K562 (cell line): ENCODE measurements around the gene POLR1B. TPM values are rescaled to one million over a fixed set of nuclear protein-coding genes. Genes with fewer than 3 reads are reported as not detected.

ENCODE experiments used
- ARID2 ChIP-seq: fragments of 450-650 bp; IDR thresholded peaks from 2 replicates; pipeline ENCODE4 v1.6.1; 2017; ENCODE audit warnings: antibody characterized with exemption, mild to moderate bottlenecking
- ATF4 ChIP-seq: fragments of 450-650 bp; formaldehyde crosslinking; IDR thresholded peaks from 2 replicates; pipeline ENCODE4 v1.4.0; 2022; ENCODE audit warnings: mild to moderate bottlenecking, moderate library complexity
- DACH1 ChIP-seq: fragments of 450-650 bp; IDR thresholded peaks from 2 replicates; pipeline ENCODE4 v1.6.1; 2018; ENCODE audit not compliant: partially characterized antibody
- ETS2 ChIP-seq: IDR thresholded peaks from 2 replicates; pipeline ENCODE4 v1.6.1; 2016; ENCODE audit warnings: borderline replicate concordance, missing genetic modification characterization, mild to moderate bottlenecking, moderate library complexity, missing compliant biosample characterization; ENCODE audit not compliant: poor library complexity, severe bottlenecking
- HDAC8 ChIP-seq: fragments of 450-650 bp; IDR thresholded peaks from 2 replicates; pipeline ENCODE4 v1.6.1; 2016; ENCODE audit warnings: mild to moderate bottlenecking, missing genetic modification characterization, moderate library complexity, missing compliant biosample characterization
- HNRNPH1 ChIP-seq: fragments of 200-400 bp; formaldehyde crosslinking; optimal IDR thresholded peaks from 2 replicates; pipeline ENCODE3; 2017; ENCODE audit warnings: low read depth, mild to moderate bottlenecking, low read length, moderate library complexity
- MTA1 ChIP-seq: fragments of 450-650 bp; IDR thresholded peaks from 2 replicates; pipeline ENCODE4 v1.6.1; 2017; ENCODE audit warnings: borderline replicate concordance
- POLR2AphosphoS2 ChIP-seq: IDR thresholded peaks from 2 replicates; pipeline ENCODE4 v1.6.1; 2012; ENCODE audit warnings: low read length, improper control_type of control experiment
- RBBP5 ChIP-seq: fragments of 200-600 bp; sonication (generic); IDR thresholded peaks from 2 replicates; pipeline ENCODE4 v1.6.1; 2012; ENCODE audit warnings: borderline replicate concordance, mild to moderate bottlenecking, low read length, control low read depth, inconsistent platforms; ENCODE audit not compliant: insufficient read depth, poor library complexity, severe bottlenecking
- STAG1 ChIP-seq: sonication (generic); formaldehyde crosslinking; IDR thresholded peaks from 2 replicates; pipeline ENCODE4 v1.5.0; 2020; ENCODE audit warnings: missing genetic modification reagents, borderline replicate concordance
- TBL1XR1 ChIP-seq, 2 experiments: IDR thresholded peaks; 2 replicates each; pipeline ENCODE4 v1.6.1; 2012; ENCODE audit warnings: improper control_type of control experiment in 2 of 2, low read length in 2 of 2, mild to moderate bottlenecking in 1 of 2
- ZBTB1 ChIP-seq: sonication (generic); formaldehyde crosslinking; IDR thresholded peaks from 2 replicates; pipeline ENCODE4 v1.8.1; 2023; ENCODE audit warnings: missing genetic modification reagents, low read depth, mild to moderate bottlenecking, borderline replicate concordance
- ZBTB17 ChIP-seq: fragments of 450-650 bp; formaldehyde crosslinking; IDR thresholded peaks from 2 replicates; pipeline ENCODE4 v1.4.0; 2020; ENCODE audit warnings: mild to moderate bottlenecking
- ZNF134 ChIP-seq: fragments of 250-450 bp; sonication (Bioruptor Pico); conservative IDR thresholded peaks from 2 replicates; pipeline ENCODE4 v1.4.0; 2020
- ZNF589 ChIP-seq: fragments of 200-800 bp; sonication (Bioruptor generic); IDR thresholded peaks from 2 replicates; pipeline ENCODE4 v1.6.1; 2016; ENCODE audit warnings: low read depth, missing genetic modification characterization, missing compliant biosample characterization
- ZNF785 ChIP-seq: fragments of 250-450 bp; sonication (Bioruptor Pico); IDR thresholded peaks from 2 replicates; pipeline ENCODE4 v1.4.0; 2020; ENCODE audit warnings: mild to moderate bottlenecking
- polyA plus RNA-seq, 8 experiments: library from polyadenylated mRNA; depleted of rRNA in 4 of 8; stranded (reverse) in 5 of 8; unstranded in 3 of 8; fragments of >200 nt; fragmentation: Nextera tagmentation in 2 of 8; fragmentation: Illumina TruSeq in 1 of 8; extraction: Ambion mirVana in 2 of 8; extraction: Trizol in 1 of 8; gene quantifications; 2 replicates each; pipeline versions ENCODE4 v1.2.1 to v1.2.3, GENCODE V29; 2011 to 2014; ENCODE audit warnings: inconsistent platforms in 1 of 8, missing spikeins in 1 of 8
- total RNA-seq, 7 experiments: library from RNA; depleted of rRNA in 6 of 7; stranded (reverse); fragments of >200 nt in 6 of 7; fragmentation: Illumina TruSeq in 2 of 7; extraction: Trizol in 2 of 7; gene quantifications; 2 replicates each; pipeline versions ENCODE4 v1.2.1 to v1.2.3, GENCODE V29; 2011 to 2021; ENCODE audit warnings: low replicate concordance in 1 of 7
- TF ChIP-seq, protein P1 (sequence below): sonication (generic); IDR thresholded peaks from 2 replicates; pipeline ENCODE4 v1.6.1; 2016
- TF ChIP-seq, protein P2 (sequence below): sonication (generic); formaldehyde crosslinking; IDR thresholded peaks from 2 replicates; pipeline ENCODE4 v1.8.0; 2022; ENCODE audit warnings: mild to moderate bottlenecking, missing genetic modification reagents
- TF ChIP-seq, protein P3 (sequence below): fragments of 150-350 bp; IDR thresholded peaks from 2 replicates; pipeline ENCODE4 v1.6.1; 2014; ENCODE audit warnings: low read depth, mild to moderate bottlenecking, low read length, borderline replicate concordance

POLR1B gene
- total and polyA plus RNA-seq, 9 of the 15 experiments (the other 6 are each of a cell fraction or from before 2014, with no cell fraction given) = 19.8 to 55.1 (median 40.2) TPM

- TF ChIP-seq ETS2 (tag) = no peak
- TF ChIP-seq MTA1 = no peak
- no peak for TF ChIP-seq POLR2AphosphoS2
- TF ChIP-seq STAG1 (CRISPR knock-in tag) = peak; percentile 81; the same call in 1 of the 2 replicates
- TF ChIP-seq HDAC8 = no peak
- TF ChIP-seq, protein P1, sequence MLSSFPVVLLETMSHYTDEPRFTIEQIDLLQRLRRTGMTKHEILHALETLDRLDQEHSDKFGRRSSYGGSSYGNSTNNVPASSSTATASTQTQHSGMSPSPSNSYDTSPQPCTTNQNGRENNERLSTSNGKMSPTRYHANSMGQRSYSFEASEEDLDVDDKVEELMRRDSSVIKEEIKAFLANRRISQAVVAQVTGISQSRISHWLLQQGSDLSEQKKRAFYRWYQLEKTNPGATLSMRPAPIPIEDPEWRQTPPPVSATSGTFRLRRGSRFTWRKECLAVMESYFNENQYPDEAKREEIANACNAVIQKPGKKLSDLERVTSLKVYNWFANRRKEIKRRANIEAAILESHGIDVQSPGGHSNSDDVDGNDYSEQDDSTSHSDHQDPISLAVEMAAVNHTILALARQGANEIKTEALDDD = no peak
- no peak for TF ChIP-seq ATF4 (CRISPR knock-in tag)
- no peak for TF ChIP-seq ZNF785
- TF ChIP-seq RBBP5 = no peak
- TF ChIP-seq, protein P2, sequence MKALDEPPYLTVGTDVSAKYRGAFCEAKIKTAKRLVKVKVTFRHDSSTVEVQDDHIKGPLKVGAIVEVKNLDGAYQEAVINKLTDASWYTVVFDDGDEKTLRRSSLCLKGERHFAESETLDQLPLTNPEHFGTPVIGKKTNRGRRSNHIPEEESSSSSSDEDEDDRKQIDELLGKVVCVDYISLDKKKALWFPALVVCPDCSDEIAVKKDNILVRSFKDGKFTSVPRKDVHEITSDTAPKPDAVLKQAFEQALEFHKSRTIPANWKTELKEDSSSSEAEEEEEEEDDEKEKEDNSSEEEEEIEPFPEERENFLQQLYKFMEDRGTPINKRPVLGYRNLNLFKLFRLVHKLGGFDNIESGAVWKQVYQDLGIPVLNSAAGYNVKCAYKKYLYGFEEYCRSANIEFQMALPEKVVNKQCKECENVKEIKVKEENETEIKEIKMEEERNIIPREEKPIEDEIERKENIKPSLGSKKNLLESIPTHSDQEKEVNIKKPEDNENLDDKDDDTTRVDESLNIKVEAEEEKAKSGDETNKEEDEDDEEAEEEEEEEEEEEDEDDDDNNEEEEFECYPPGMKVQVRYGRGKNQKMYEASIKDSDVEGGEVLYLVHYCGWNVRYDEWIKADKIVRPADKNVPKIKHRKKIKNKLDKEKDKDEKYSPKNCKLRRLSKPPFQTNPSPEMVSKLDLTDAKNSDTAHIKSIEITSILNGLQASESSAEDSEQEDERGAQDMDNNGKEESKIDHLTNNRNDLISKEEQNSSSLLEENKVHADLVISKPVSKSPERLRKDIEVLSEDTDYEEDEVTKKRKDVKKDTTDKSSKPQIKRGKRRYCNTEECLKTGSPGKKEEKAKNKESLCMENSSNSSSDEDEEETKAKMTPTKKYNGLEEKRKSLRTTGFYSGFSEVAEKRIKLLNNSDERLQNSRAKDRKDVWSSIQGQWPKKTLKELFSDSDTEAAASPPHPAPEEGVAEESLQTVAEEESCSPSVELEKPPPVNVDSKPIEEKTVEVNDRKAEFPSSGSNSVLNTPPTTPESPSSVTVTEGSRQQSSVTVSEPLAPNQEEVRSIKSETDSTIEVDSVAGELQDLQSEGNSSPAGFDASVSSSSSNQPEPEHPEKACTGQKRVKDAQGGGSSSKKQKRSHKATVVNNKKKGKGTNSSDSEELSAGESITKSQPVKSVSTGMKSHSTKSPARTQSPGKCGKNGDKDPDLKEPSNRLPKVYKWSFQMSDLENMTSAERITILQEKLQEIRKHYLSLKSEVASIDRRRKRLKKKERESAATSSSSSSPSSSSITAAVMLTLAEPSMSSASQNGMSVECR = no peak
- TF ChIP-seq, protein P3, sequence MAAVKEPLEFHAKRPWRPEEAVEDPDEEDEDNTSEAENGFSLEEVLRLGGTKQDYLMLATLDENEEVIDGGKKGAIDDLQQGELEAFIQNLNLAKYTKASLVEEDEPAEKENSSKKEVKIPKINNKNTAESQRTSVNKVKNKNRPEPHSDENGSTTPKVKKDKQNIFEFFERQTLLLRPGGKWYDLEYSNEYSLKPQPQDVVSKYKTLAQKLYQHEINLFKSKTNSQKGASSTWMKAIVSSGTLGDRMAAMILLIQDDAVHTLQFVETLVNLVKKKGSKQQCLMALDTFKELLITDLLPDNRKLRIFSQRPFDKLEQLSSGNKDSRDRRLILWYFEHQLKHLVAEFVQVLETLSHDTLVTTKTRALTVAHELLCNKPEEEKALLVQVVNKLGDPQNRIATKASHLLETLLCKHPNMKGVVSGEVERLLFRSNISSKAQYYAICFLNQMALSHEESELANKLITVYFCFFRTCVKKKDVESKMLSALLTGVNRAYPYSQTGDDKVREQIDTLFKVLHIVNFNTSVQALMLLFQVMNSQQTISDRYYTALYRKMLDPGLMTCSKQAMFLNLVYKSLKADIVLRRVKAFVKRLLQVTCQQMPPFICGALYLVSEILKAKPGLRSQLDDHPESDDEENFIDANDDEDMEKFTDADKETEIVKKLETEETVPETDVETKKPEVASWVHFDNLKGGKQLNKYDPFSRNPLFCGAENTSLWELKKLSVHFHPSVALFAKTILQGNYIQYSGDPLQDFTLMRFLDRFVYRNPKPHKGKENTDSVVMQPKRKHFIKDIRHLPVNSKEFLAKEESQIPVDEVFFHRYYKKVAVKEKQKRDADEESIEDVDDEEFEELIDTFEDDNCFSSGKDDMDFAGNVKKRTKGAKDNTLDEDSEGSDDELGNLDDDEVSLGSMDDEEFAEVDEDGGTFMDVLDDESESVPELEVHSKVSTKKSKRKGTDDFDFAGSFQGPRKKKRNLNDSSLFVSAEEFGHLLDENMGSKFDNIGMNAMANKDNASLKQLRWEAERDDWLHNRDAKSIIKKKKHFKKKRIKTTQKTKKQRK = no peak
- TF ChIP-seq ZBTB1 (CRISPR knock-in tag) = peak; percentile 20; the same call in 1 of the 2 replicates
- TF ChIP-seq TBL1XR1 (IDR thresholded peaks at IDR 0.05; ENCODE audit: low read length in 2 of 2) = peak in 1 of 2 experiments; percentile 21; a peak in 1 of 4 replicates
- peak; percentile 99 for TF ChIP-seq ZNF134
- no peak for TF ChIP-seq ZBTB17 (CRISPR knock-in tag)
- TF ChIP-seq ARID2 = peak; percentile 87
- TF ChIP-seq ZNF589 (CRISPR knock-in tag) = no peak; the same call in 1 of the 2 replicates
- TF ChIP-seq DACH1 = no peak
- no peak for TF ChIP-seq HNRNPH1
Observed at GRCh38 chr2:112626604-112627059, 84.4 kb downstream of the POLR1B start (continued).
